ENCODE data around the gene SLC49A3. TPM values are rescaled to one million over a fixed set of nuclear protein-coding genes. Genes with fewer than 3 reads are reported as not detected.
A peak's percentile ranks its signal among the peaks of the same experiment; 100 is the strongest.

The SLC49A3 gene
- total and polyA plus RNA-seq, 2 of the 13 experiments (the other 11 are each of a cell fraction or from before 2014, with no cell fraction given) = 0.07 to 0.17 TPM

DNA sequence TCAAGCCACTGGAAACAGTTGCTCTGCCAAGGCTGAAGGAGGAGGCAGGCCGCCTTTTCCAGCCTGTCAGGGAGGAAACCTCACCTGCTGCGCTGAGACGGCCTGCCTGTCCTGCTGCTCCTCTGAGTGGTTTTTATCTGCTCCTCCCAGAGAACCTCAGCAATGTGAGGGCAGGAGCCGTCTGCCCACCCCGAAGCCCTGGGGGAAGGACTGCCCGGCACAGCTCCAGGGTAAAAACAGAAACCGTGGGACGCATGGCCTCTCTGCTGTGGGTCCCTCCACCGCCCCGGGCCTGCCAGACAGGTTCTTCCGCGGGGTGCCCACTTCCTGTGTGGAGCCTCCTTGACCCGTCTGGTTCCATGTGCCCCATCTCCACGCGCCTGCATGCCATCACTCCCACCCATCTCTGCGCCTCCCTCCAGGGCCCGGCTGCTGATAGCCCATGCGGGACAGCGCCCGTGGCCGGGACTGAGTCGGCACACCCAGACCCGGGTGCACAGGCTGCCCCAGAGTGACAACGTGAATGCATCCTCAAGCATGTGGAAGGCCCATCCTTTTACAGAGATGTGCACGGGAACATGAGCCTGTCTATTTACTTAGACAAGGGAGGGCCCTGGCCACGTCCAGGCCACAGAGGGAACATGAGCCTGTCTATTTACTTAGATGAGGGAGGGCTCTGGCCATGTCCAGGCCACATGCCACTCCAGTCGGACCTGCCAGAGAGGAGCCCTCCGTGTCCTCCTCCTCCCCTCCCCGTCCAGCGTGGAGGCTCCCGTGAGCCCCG is 4.0 kb upstream of the SLC49A3 start (continued):
- TF ChIP-seq, protein P1, sequence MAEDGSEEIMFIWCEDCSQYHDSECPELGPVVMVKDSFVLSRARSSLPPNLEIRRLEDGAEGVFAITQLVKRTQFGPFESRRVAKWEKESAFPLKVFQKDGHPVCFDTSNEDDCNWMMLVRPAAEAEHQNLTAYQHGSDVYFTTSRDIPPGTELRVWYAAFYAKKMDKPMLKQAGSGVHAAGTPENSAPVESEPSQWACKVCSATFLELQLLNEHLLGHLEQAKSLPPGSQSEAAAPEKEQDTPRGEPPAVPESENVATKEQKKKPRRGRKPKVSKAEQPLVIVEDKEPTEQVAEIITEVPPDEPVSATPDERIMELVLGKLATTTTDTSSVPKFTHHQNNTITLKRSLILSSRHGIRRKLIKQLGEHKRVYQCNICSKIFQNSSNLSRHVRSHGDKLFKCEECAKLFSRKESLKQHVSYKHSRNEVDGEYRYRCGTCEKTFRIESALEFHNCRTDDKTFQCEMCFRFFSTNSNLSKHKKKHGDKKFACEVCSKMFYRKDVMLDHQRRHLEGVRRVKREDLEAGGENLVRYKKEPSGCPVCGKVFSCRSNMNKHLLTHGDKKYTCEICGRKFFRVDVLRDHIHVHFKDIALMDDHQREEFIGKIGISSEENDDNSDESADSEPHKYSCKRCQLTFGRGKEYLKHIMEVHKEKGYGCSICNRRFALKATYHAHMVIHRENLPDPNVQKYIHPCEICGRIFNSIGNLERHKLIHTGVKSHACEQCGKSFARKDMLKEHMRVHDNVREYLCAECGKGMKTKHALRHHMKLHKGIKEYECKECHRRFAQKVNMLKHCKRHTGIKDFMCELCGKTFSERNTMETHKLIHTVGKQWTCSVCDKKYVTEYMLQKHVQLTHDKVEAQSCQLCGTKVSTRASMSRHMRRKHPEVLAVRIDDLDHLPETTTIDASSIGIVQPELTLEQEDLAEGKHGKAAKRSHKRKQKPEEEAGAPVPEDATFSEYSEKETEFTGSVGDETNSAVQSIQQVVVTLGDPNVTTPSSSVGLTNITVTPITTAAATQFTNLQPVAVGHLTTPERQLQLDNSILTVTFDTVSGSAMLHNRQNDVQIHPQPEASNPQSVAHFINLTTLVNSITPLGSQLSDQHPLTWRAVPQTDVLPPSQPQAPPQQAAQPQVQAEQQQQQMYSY (CRISPR knock-in tag; IDR thresholded peaks at IDR 0.05) = no peak
- TF ChIP-seq GATAD2A (CRISPR knock-in tag; IDR thresholded peaks at IDR 0.05) = peak; percentile 88
- TF ChIP-seq ZBTB8A (CRISPR knock-in tag; IDR thresholded peaks at IDR 0.05; ENCODE audit: borderline replicate concordance, low read depth) = no peak
- no peak for TF ChIP-seq SRSF4 (IDR thresholded peaks at IDR 0.05; ENCODE audit: low read depth, low read length, poor library complexity, severe bottlenecking)
- TF ChIP-seq ZNF552 (CRISPR knock-in tag; IDR thresholded peaks at IDR 0.05; ENCODE audit: borderline replicate concordance) = no peak
- peak; percentile 61; the same call in 1 of the 2 replicates for TF ChIP-seq ZBTB20 (CRISPR knock-in tag; IDR thresholded peaks at IDR 0.05; ENCODE audit: borderline replicate concordance, low read depth)
- TF ChIP-seq, protein P2, sequence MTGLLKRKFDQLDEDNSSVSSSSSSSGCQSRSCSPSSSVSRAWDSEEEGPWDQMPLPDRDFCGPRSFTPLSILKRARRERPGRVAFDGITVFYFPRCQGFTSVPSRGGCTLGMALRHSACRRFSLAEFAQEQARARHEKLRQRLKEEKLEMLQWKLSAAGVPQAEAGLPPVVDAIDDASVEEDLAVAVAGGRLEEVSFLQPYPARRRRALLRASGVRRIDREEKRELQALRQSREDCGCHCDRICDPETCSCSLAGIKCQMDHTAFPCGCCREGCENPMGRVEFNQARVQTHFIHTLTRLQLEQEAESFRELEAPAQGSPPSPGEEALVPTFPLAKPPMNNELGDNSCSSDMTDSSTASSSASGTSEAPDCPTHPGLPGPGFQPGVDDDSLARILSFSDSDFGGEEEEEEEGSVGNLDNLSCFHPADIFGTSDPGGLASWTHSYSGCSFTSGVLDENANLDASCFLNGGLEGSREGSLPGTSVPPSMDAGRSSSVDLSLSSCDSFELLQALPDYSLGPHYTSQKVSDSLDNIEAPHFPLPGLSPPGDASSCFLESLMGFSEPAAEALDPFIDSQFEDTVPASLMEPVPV (CRISPR knock-in tag; IDR thresholded peaks at IDR 0.05) = no peak
- TF ChIP-seq GTF3A (CRISPR knock-in tag; conservative IDR thresholded peaks at IDR 0.05) = no peak
- TF ChIP-seq, protein P3, sequence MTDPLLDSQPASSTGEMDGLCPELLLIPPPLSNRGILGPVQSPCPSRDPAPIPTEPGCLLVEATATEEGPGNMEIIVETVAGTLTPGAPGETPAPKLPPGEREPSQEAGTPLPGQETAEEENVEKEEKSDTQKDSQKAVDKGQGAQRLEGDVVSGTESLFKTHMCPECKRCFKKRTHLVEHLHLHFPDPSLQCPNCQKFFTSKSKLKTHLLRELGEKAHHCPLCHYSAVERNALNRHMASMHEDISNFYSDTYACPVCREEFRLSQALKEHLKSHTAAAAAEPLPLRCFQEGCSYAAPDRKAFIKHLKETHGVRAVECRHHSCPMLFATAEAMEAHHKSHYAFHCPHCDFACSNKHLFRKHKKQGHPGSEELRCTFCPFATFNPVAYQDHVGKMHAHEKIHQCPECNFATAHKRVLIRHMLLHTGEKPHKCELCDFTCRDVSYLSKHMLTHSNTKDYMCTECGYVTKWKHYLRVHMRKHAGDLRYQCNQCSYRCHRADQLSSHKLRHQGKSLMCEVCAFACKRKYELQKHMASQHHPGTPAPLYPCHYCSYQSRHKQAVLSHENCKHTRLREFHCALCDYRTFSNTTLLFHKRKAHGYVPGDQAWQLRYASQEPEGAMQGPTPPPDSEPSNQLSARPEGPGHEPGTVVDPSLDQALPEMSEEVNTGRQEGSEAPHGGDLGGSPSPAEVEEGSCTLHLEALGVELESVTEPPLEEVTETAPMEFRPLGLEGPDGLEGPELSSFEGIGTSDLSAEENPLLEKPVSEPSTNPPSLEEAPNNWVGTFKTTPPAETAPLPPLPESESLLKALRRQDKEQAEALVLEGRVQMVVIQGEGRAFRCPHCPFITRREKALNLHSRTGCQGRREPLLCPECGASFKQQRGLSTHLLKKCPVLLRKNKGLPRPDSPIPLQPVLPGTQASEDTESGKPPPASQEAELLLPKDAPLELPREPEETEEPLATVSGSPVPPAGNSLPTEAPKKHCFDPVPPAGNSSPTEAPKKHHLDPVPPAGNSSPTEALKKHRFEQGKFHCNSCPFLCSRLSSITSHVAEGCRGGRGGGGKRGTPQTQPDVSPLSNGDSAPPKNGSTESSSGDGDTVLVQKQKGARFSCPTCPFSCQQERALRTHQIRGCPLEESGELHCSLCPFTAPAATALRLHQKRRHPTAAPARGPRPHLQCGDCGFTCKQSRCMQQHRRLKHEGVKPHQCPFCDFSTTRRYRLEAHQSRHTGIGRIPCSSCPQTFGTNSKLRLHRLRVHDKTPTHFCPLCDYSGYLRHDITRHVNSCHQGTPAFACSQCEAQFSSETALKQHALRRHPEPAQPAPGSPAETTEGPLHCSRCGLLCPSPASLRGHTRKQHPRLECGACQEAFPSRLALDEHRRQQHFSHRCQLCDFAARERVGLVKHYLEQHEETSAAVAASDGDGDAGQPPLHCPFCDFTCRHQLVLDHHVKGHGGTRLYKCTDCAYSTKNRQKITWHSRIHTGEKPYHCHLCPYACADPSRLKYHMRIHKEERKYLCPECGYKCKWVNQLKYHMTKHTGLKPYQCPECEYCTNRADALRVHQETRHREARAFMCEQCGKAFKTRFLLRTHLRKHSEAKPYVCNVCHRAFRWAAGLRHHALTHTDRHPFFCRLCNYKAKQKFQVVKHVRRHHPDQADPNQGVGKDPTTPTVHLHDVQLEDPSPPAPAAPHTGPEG (CRISPR knock-in tag; IDR thresholded peaks at IDR 0.05) = no peak
- TF ChIP-seq, protein P4, sequence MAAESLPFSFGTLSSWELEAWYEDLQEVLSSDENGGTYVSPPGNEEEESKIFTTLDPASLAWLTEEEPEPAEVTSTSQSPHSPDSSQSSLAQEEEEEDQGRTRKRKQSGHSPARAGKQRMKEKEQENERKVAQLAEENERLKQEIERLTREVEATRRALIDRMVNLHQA (CRISPR knock-in tag; IDR thresholded peaks at IDR 0.05) = no peak
- TF ChIP-seq CREB1 (IDR thresholded peaks at IDR 0.05) = no peak
- no peak for TF ChIP-seq CREB1 (CRISPR knock-in tag; IDR thresholded peaks at IDR 0.05)
- TF ChIP-seq, protein P5, sequence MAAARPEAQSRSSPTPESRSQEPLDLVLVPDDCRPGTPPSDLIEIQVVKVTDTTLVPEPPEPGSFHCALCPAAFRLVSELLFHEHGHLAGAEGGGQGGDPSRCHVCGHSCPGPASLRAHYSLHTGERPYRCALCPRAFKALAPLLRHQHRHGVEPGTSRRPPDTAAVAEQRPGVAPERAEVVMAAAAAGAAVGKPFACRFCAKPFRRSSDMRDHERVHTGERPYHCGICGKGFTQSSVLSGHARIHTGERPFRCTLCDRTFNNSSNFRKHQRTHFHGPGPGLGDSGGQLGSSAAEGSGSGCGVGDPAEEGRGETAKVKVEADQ (CRISPR knock-in tag; IDR thresholded peaks at IDR 0.05; ENCODE audit: borderline replicate concordance) = no peak
- TF ChIP-seq ELF3 (CRISPR knock-in tag; IDR thresholded peaks at IDR 0.05) = peak; percentile 73
- peak; percentile 76 for TF ChIP-seq ZNF670 (CRISPR knock-in tag; IDR thresholded peaks at IDR 0.05; ENCODE audit: borderline replicate concordance)
- no peak for TF ChIP-seq ZNF34 (CRISPR knock-in tag; IDR thresholded peaks at IDR 0.05; ENCODE audit: borderline replicate concordance)
